Islet precursor cell (in vitro differentiated cells): ENCODE measurements around the gene MOB1A.

ENCODE experiments used
- DNase-seq: peaks from one replicate; pipeline ENCODE4 v3.0.0-alpha.2; 2018

MOB1A gene

GRCh38 chr2:74178211-74179062 lies at the start of gene MOB1A:
TSS of gene MOB1A (minus strand) at chr2:74178879. CDS start at chr2:74178674, 205 bp downstream.
- DNase-seq, result peak; percentile 99

GRCh38 chr2:74227646-74228045 lies 49.0 kb upstream of the MOB1A start:
- DNase-seq, result peak; percentile 50

GRCh38 chr2:74226648-74227213 lies 48.1 kb upstream of the MOB1A start:
- no peak for DNase-seq

- DNase-seq, result peak; percentile 64
Measured at GRCh38 chr2:74225698-74226459, 47.2 kb upstream of the MOB1A start.

- no peak for DNase-seq
Measured at GRCh38 chr2:74223941-74224770, 45.5 kb upstream of the MOB1A start.

GRCh38 chr2:74222300-74222650 lies 43.6 kb upstream of the MOB1A start:
- no peak for DNase-seq

GRCh38 chr2:74221604-74222299 lies 43.1 kb upstream of the MOB1A start:
- DNase-seq, result no peak

- no peak for DNase-seq
Measured at GRCh38 chr2:74221091-74221490, 42.4 kb upstream of the MOB1A start.

- DNase-seq, result no peak
Measured at GRCh38 chr2:74219846-74220486, 41.3 kb upstream of the MOB1A start.

- peak; percentile 15 for DNase-seq
Measured at GRCh38 chr2:74216642-74217041, 38.0 kb upstream of the MOB1A start.

- peak; percentile 11 for DNase-seq
Measured at GRCh38 chr2:74215771-74216170, 37.1 kb upstream of the MOB1A start.

GRCh38 chr2:74212702-74213410 lies 34.2 kb upstream of the MOB1A start:
- peak; percentile 10 for DNase-seq

- DNase-seq, result peak; percentile 42
Measured at GRCh38 chr2:74206180-74206688, 27.6 kb upstream of the MOB1A start.

GRCh38 chr2:74205596-74205995 lies 26.9 kb upstream of the MOB1A start:
- peak; percentile 62 for DNase-seq

- DNase-seq, result no peak
Measured at GRCh38 chr2:74205113-74205512, 26.4 kb upstream of the MOB1A start.

GRCh38 chr2:74204436-74204835 lies 25.8 kb upstream of the MOB1A start:
- peak; percentile 43 for DNase-seq

GRCh38 chr2:74201596-74201995 lies 22.9 kb upstream of the MOB1A start:
- DNase-seq, result no peak

- peak; percentile 29 for DNase-seq
Measured at GRCh38 chr2:74201196-74201595, 22.5 kb upstream of the MOB1A start.

- DNase-seq, result peak; percentile 49
Measured at GRCh38 chr2:74199871-74200305, 21.2 kb upstream of the MOB1A start.

- DNase-seq, result no peak
Measured at GRCh38 chr2:74199275-74199701, 20.6 kb upstream of the MOB1A start.
